NCI-H2196 (cell line): ENCODE results near the gene PTPRO.

ENCODE experiments used
- DNase-seq: peaks from one replicate; lab custom pipeline; 2025; ENCODE audit not compliant: unreplicated experiment; lab: John Stamatoyannopoulos, UW

Gene PTPRO

GRCh38 chr12:15443611-15444010, 121.3 kb downstream of the PTPRO start:
- no peak for DNase-seq

- DNase-seq = no peak
Measured at GRCh38 chr12:15444523-15444922, 122.2 kb downstream of the PTPRO start.

- DNase-seq = no peak
Measured at GRCh38 chr12:15446807-15447206, 124.5 kb downstream of the PTPRO start.

GRCh38 chr12:15453613-15454012, 131.3 kb downstream of the PTPRO start:
- no peak for DNase-seq

GRCh38 chr12:15458008-15458407, 135.7 kb downstream of the PTPRO start:
- DNase-seq = no peak

GRCh38 chr12:15468911-15469310, 146.6 kb downstream of the PTPRO start:
- no peak for DNase-seq

GRCh38 chr12:15469356-15469755, 147.0 kb downstream of the PTPRO start:
- no peak for DNase-seq

- DNase-seq = no peak
Measured at GRCh38 chr12:15472036-15472435, 149.7 kb downstream of the PTPRO start.

GRCh38 chr12:15474766-15475165, 152.5 kb downstream of the PTPRO start:
- DNase-seq = no peak

- no peak for DNase-seq
Measured at GRCh38 chr12:15477761-15478160, 155.5 kb downstream of the PTPRO start.

- DNase-seq = no peak
Measured at GRCh38 chr12:15481846-15482245, 159.5 kb downstream of the PTPRO start.

- DNase-seq = no peak
Measured at GRCh38 chr12:15485466-15485865, 163.2 kb downstream of the PTPRO start.

- DNase-seq = no peak
Measured at GRCh38 chr12:15486859-15487258, 164.6 kb downstream of the PTPRO start.

- DNase-seq = no peak
Measured at GRCh38 chr12:15488481-15488880, 166.2 kb downstream of the PTPRO start.

- no peak for DNase-seq
Measured at GRCh38 chr12:15494329-15495046, 172.2 kb downstream of the PTPRO start.

GRCh38 chr12:15495746-15496145, 173.4 kb downstream of the PTPRO start:
- DNase-seq = no peak

- no peak for DNase-seq
Measured at GRCh38 chr12:15496738-15497137, 174.4 kb downstream of the PTPRO start.

GRCh38 chr12:15497671-15498292, 175.5 kb downstream of the PTPRO start:
- no peak for DNase-seq

GRCh38 chr12:15502211-15502610, 179.9 kb downstream of the PTPRO start:
- DNase-seq = no peak

GRCh38 chr12:15505616-15506015, 183.3 kb downstream of the PTPRO start:
- no peak for DNase-seq

- DNase-seq = no peak
Measured at GRCh38 chr12:15515010-15515409, 192.7 kb downstream of the PTPRO start.

GRCh38 chr12:15520083-15520482, 197.8 kb downstream of the PTPRO start:
- no peak for DNase-seq

- no peak for DNase-seq
Measured at GRCh38 chr12:15520844-15521243, 198.5 kb downstream of the PTPRO start.
